Retina (tissue), 1 donor: ENCODE results near the gene SELENOF.
A peak's percentile ranks its signal among the peaks of the same experiment; 100 is the strongest.

Experiments
- DNase-seq: peaks from one replicate; pipeline ENCODE4 v3.0.0-alpha.2; 2016

Gene SELENOF

GRCh38 chr1:86913896-86914600 lies at the start of gene SELENOF:
SELENOF (minus strand) TSS chr1:86914126; CDS start chr1:86914111, 15 bp downstream.
- peak; percentile 100 for DNase-seq

GRCh38 chr1:86960548-86960947 lies 46.6 kb upstream of the SELENOF start:
- DNase-seq = no peak

- DNase-seq = no peak
Measured at GRCh38 chr1:86957221-86957620, 43.3 kb upstream of the SELENOF start.

GRCh38 chr1:86956221-86956620 lies 42.3 kb upstream of the SELENOF start:
- DNase-seq = no peak

- no peak for DNase-seq
Measured at GRCh38 chr1:86955678-86956077, 41.8 kb upstream of the SELENOF start.

- DNase-seq = no peak
Measured at GRCh38 chr1:86953167-86953566, 39.2 kb upstream of the SELENOF start.

- DNase-seq = no peak
Measured at GRCh38 chr1:86951430-86951829, 37.5 kb upstream of the SELENOF start.

GRCh38 chr1:86950712-86951419 lies 36.9 kb upstream of the SELENOF start:
- DNase-seq = peak; percentile 9

- no peak for DNase-seq
Measured at GRCh38 chr1:86948212-86948611, 34.3 kb upstream of the SELENOF start.

GRCh38 chr1:86942743-86943142 lies 28.8 kb upstream of the SELENOF start:
- DNase-seq = no peak

- DNase-seq = no peak
Measured at GRCh38 chr1:86942042-86942441, 28.1 kb upstream of the SELENOF start.

- DNase-seq = no peak
Measured at GRCh38 chr1:86940599-86940998, 26.7 kb upstream of the SELENOF start.

GRCh38 chr1:86939406-86939805 lies 25.5 kb upstream of the SELENOF start:
- no peak for DNase-seq

GRCh38 chr1:86938855-86939254 lies 24.9 kb upstream of the SELENOF start:
- DNase-seq = no peak

GRCh38 chr1:86938450-86938849 lies 24.5 kb upstream of the SELENOF start:
- no peak for DNase-seq

- DNase-seq = no peak
Measured at GRCh38 chr1:86933562-86934377, 19.8 kb upstream of the SELENOF start.

- DNase-seq = no peak
Measured at GRCh38 chr1:86933051-86933450, 19.1 kb upstream of the SELENOF start.

GRCh38 chr1:86928819-86929218 lies 14.9 kb upstream of the SELENOF start:
- no peak for DNase-seq

- DNase-seq = no peak
Measured at GRCh38 chr1:86926883-86927282, 13.0 kb upstream of the SELENOF start.

- no peak for DNase-seq
Measured at GRCh38 chr1:86925742-86926141, 11.8 kb upstream of the SELENOF start.

GRCh38 chr1:86924324-86924960 lies 10.5 kb upstream of the SELENOF start:
- DNase-seq = no peak

- DNase-seq = no peak
Measured at GRCh38 chr1:86922445-86922844, 8.5 kb upstream of the SELENOF start.

GRCh38 chr1:86916752-86917151 lies 2.8 kb upstream of the SELENOF start:
- no peak for DNase-seq
